ENCODE measurements around the gene DRC7. TPM values are rescaled to one million over a fixed set of nuclear protein-coding genes. Genes with fewer than 3 reads are reported as not detected.

Gene DRC7
- total RNA-seq, 1 experiment from 2014 or later: not detected

GRCh38 chr16:57708168-57708567, 13.6 kb downstream of the DRC7 start:
- Mint-ChIP-seq H3K27me3 (ENCODE audit: low read depth) (no peaks in the 10 kb centered on the region; the same call in 1 of the 2 replicates), H3K4me1 (peaks cover 5% of the 10 kb centered on the region; the same call in 1 of the 2 replicates), H3K36me3 (no peaks in the 10 kb centered on the region), H3K27ac (no peak overlapping the region), H3K9me3 (peaks cover 7% of the 10 kb centered on the region; the same call in 1 of the 2 replicates), H3K4me3 (no peak overlapping the region)
- no peak for ATAC-seq
- DNase-seq (ENCODE audit: low spot score): no peak
- POLR2A ChIA-PET: no interaction called here
- TF ChIP-seq PRDM15 (CRISPR knock-in tag; IDR thresholded peaks at IDR 0.05) (no peak), OVOL2 (CRISPR knock-in tag; IDR thresholded peaks at IDR 0.05; ENCODE audit: borderline replicate concordance) (no peak), RORB (CRISPR knock-in tag; IDR thresholded peaks at IDR 0.05) (no peak), HMGA2 (CRISPR knock-in tag; IDR thresholded peaks at IDR 0.05) (no peak), TP53 (CRISPR knock-in tag; IDR thresholded peaks at IDR 0.05) (no peak), ESRRA (CRISPR knock-in tag; IDR thresholded peaks at IDR 0.05; ENCODE audit: borderline replicate concordance) (no peak), MAX (CRISPR knock-in tag; IDR thresholded peaks at IDR 0.05) (no peak), ERG (CRISPR knock-in tag; IDR thresholded peaks at IDR 0.05) (no peak), ATF2 (CRISPR knock-in tag; IDR thresholded peaks at IDR 0.05; ENCODE audit: borderline replicate concordance, low read depth) (no peak), FOXK1 (CRISPR knock-in tag; IDR thresholded peaks at IDR 0.05) (no peak), E2F4 (CRISPR knock-in tag; IDR thresholded peaks at IDR 0.05; ENCODE audit: borderline replicate concordance, low read depth) (no peak), JAZF1 (CRISPR knock-in tag; IDR thresholded peaks at IDR 0.05) (no peak), SOX15 (CRISPR knock-in tag; IDR thresholded peaks at IDR 0.05) (no peak), FOXJ3 (CRISPR knock-in tag; IDR thresholded peaks at IDR 0.05; ENCODE audit: borderline replicate concordance) (no peak), ZNF512 (CRISPR knock-in tag; IDR thresholded peaks at IDR 0.05; ENCODE audit: borderline replicate concordance) (no peak)
- CTCF ChIA-PET: no interaction called here

GRCh38 chr16:57709663-57710062, 15.1 kb downstream of the DRC7 start:
- no peak for DNase-seq (ENCODE audit: low spot score)
- ATAC-seq: no peak
- H3K4me1 Mint-ChIP-seq: no peaks in the 10 kb centered on the region
- H3K36me3 Mint-ChIP-seq: no peaks in the 10 kb centered on the region
- H3K9me3 Mint-ChIP-seq: peaks cover 7% of the 10 kb centered on the region; the same call in 1 of the 2 replicates
- CTCF ChIA-PET: interaction anchor here (0.6 to 1.0 kb wide), 3 partner anchors 109 to 320 kb away, joined by 3 to 5 read pairs (median 4); no protein-coding TSS in a partner anchor
- H3K27ac Mint-ChIP-seq: no peak overlapping the region
- H3K27me3 Mint-ChIP-seq (ENCODE audit: low read depth): no peaks in the 10 kb centered on the region; the same call in 1 of the 2 replicates
- peak; percentile 96 for TF ChIP-seq GABPB1 (CRISPR knock-in tag; IDR thresholded peaks at IDR 0.05)
- TF ChIP-seq ATF2 (CRISPR knock-in tag; IDR thresholded peaks at IDR 0.05; ENCODE audit: borderline replicate concordance, low read depth): no peak
- H3K4me3 Mint-ChIP-seq: no peak overlapping the region
- POLR2A ChIA-PET: no interaction called here

Data from WTC11 (cell line).